GM19035 (cell line): Measurements from ENCODE around the gene EPM2AIP1.
"Not testable (repeated sequence)": the region's sequence is repeated elsewhere in the genome, so short reads cannot be mapped to it uniquely, and the experiment has no call there.

Experiments
- ATAC-seq: cut with Tn5 transposase; IDR thresholded peaks from one replicate; pipeline ENCODE4 v1.9.1; 2021; ENCODE audit not compliant: unreplicated experiment

EPM2AIP1 gene

DNA sequence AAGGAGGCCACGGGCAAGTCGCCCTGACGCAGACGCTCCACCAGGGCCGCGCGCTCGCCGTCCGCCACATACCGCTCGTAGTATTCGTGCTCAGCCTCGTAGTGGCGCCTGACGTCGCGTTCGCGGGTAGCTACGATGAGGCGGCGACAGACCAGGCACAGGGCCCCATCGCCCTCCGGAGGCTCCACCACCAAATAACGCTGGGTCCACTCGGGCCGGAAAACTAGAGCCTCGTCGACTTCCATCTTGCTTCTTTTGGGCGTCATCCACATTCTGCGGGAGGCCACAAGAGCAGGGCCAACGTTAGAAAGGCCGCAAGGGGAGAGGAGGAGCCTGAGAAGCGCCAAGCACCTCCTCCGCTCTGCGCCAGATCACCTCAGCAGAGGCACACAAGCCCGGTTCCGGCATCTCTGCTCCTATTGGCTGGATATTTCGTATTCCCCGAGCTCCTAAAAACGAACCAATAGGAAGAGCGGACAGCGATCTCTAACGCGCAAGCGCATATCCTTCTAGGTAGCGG lies at the start of gene EPM2AIP1:
TSS of gene EPM2AIP1 (minus strand) at position 326 of the 520 bp plus-strand sequence. CDS start at position 272, 54 bp downstream.
- peak; percentile 83 for ATAC-seq

DNA sequence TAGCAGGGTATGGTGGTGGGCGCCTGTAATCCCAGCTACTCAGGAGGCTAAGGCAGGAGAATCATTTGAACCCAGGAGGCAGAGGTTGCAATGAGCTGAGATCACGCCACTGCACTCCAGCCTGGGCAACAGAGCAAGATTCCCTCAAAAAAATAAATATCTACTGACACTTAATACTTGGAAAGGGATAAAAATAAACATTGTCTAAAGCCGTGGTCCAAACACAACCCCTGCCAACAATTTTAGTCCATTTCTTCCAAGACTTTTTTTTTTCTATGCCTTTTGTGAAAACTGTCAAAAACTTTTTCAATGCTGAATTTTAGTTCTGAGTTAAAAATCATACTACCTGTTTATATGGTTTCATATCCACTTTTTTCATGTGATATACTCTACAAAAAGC lies 49.8 kb upstream of the EPM2AIP1 start:
- not testable (repeated sequence) for ATAC-seq

DNA sequence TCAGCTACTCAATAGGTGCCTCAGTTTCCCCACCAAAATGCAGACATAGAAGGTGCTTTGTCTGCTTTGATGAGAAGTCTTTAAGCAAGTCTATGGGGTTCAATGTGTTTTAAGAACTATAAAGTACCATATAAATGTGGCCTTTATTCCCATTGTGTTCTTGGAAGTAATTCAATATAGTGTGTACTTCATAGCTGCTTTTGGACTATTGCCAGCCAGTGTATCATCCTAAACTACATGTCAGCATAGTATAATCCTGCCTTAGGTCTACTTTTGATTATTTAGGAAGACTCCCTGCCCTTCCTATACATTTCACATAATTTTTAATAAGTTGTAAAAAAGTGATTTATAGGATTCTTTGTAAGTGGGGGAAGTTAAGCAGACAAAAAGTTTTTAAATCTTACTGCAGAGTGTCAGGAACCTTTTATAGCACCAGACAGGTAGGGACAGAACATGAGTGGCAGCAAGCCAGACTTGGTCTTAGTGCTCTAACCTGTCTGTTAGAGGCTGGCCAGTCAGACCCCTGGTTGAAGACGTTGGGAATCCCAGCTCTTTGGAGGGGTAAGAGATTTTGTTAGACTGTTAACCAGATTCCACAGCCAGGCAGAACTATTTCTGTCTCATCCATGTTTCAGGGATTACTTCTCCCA lies 48.7 kb upstream of the EPM2AIP1 start:
- ATAC-seq: no peak

DNA sequence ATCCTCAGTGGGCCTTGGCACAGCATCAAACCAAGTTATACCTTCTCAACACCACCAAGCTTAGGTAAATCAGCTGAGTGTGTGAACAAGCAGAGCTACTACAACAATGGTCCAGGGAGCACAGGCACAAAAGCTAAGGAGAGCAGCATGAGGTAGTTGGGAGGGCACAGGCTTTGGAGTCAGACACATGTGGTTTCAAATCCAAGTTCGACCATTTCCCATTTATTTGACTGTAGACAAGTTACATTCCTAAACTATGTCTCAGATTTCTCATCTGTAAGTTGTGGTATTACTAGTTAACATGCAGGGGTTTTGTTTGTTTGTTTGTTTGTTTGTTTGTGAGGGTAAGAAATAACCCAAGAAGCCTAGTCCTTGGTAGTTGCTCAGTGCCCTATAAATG lies 47.3 kb upstream of the EPM2AIP1 start:
- ATAC-seq: no peak

DNA sequence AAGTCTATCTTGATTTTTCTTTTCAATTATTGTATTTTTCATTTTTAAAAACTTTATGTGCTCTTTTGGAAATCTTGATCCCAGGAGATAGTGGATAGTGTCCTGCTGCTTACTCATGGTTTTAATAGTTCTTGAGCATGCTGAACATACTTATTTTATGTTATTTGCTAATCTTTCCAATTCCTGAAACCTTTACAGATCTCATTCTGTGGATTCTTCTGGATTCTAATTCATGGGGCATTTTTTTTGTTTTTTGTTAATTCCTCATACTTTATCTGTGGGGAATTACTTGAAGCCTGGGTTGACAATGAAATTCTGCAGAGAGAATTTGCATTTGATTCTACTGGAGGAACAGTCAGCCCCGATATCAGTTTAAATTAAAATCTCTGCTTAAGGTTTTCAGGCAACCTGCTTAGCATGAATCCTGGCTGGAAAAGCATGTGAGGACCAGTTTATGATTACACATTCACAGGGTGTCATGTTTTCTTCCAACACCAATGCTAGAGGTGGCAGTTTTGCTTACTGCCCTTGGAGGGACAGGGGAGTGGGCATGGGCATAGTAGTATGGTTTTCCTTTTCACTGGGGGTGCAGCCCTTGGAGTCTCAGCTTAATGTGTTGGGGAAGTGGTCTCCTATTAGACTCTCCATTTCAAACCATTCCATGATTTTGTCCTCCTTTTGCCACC lies 46.4 kb upstream of the EPM2AIP1 start:
- ATAC-seq: no peak

DNA sequence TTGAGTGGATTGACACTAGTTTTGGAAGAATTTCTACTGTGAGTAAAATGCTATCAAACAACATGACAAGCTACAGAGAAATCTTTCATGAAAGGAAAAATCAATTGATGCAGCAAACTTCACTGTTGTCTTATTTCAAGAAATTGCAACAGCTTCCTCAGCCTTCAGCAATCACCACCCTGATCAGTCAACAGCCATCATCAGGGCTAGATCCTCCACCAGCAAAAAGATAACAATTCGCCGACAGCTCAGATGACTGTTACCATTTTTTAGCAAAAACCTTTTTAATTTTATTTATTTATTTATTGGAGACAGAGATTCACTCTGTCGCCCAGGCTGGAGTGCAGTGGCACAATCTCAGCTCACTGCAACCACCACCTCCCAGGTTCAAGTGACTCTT lies 44.4 kb upstream of the EPM2AIP1 start:
- no peak for ATAC-seq

DNA sequence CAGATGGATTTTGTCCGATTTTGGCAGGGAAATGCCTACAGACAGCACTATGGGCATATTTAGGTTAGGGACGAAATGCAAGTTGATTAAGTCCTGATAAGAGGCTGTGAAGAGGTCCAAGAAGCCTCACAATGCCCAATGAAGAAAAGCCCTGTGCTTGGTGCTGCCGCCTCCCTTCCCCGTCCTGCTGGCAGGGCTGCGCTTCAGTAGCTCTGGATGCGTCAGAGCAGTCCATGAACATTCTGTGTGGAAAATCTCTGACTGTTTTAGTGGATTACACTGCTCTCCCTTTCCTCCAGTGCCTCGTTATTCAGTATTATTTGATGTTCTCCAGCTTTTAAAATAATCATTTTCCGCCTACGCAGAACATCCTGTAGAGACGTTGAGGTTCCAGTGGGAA lies 40.0 kb upstream of the EPM2AIP1 start:
- ATAC-seq: no peak

DNA sequence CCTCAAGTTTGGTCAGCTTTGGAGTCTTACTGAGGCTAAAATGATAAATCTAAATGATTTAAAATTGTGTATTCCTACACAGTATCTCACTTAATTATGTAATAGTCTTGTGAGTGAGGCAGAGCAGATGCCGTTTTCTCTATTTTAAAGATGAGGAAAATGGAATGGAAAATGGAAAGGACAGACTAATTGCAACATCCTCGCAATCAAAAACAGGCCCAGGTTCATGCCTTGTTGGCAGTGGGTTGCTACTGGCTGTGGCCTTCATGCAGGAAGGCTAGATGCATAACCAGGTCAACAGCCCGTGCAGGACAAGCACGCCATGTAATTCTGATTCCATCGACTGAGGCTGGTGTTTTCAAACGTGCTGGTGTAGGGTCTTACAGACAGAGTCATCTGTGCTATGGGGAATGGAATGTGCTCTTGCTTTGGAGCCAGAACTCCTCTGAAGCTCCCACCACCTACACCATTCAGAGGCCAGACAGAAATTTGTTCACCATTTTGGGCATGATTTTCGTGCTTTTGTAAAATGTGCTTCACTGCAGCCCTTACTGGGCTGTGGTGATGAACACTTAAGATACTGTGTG lies 38.3 kb upstream of the EPM2AIP1 start:
- no peak for ATAC-seq

DNA sequence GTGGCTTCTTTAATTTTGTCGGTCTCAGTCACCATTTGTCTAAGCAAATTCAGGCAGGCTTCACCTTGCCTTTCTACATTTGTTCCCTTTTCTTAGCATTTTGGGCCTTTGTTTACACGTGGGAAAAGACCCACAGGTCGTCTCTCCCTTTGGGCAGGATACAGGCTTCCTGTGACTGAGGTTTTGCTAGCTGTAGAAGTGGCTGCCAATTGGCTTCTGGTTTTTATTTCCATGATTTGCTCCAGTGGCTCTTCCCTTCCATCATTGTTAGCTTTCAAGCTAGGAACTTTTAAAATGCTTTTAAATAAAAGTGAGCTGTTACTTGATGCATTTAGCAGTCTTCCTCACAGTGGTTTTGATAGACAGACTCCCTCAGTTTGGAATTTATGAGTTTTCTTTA lies 37.7 kb upstream of the EPM2AIP1 start:
- no peak for ATAC-seq

DNA sequence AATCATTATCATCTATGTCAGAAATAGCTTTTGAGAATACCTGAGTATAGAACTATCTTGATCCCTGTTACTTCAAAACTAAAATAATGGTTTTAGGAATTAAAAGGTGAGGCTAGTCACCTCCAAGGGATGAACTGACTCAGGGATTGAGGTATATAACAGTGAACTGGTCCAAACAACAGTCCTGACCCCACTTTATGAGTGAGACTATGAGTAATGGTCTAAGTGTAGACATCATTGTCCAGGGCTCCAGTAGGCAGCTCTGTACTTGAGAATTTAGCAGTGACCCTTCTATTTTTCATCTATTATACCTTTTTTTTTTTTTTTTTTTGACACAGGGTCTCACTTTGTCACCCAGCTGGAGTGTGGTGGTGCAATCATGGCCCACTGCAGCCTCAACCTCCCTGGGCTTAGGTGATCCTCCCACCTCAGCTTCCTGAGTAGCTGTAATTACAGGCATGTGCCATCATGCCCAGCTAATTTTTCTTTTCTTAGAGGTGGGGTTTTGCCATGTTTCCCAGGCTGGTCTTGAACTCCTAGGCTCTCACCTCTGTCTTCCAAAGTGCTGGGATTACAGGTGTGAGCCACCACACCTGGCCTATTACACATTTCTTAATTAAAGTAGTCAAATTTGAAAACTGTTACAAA lies 36.7 kb upstream of the EPM2AIP1 start:
- no peak for ATAC-seq

DNA sequence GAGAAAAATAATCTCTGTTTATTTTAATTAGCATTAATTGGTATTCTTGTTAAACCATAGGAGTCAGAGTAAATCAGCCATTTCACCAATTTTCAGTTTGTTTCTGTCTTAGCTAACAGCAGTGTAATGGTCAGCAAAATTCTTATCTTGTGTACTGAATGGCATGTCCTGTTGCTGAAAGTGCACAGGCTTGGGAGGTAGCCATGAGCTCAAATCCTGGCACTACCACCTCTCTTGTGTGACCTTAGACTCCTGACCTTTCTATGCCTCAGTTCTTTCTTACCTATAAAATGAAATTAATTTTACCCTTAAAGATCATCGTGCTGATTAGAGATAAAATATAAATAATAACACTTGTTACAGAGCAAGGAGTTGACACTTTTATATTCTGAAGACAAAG lies 36.2 kb upstream of the EPM2AIP1 start:
- ATAC-seq: no peak

DNA sequence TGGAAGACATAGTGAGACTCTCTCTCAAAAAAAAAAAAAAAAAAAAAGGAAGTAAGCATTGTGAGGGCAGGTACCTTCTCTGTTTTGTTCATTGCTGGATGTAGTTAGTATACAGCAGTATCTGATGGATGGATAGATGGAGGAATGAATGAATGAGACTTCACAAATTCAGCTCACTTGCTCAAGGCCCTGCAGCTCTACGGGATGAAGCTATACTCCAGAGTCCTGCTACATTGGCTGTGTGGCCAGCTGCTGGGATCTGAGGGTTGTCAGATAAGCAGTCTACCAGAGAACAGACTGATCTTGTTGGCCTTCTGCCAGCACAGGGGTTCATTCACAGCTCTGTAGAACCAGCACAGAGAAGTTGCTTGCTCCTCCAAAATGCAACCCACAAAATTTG lies 35.4 kb upstream of the EPM2AIP1 start:
- no peak for ATAC-seq

DNA sequence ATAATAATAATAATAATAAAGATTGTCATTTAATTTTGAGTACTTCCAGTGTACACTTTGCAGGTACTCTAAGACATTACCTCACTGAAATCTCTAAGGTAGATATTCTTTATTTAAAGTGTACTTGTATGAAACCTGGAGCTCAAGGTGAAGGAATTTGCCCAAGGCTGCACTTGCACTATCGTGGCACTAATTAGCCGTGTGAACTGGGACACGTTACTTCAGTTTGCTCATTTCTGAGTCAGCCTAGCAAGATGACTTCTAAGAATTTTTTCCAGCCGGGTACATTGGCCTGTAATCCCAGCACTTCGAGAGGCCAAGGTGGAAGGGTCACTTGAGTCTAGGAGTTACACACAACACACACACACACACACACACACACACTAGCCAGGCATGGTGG lies 33.9 kb upstream of the EPM2AIP1 start:
- no peak for ATAC-seq

DNA sequence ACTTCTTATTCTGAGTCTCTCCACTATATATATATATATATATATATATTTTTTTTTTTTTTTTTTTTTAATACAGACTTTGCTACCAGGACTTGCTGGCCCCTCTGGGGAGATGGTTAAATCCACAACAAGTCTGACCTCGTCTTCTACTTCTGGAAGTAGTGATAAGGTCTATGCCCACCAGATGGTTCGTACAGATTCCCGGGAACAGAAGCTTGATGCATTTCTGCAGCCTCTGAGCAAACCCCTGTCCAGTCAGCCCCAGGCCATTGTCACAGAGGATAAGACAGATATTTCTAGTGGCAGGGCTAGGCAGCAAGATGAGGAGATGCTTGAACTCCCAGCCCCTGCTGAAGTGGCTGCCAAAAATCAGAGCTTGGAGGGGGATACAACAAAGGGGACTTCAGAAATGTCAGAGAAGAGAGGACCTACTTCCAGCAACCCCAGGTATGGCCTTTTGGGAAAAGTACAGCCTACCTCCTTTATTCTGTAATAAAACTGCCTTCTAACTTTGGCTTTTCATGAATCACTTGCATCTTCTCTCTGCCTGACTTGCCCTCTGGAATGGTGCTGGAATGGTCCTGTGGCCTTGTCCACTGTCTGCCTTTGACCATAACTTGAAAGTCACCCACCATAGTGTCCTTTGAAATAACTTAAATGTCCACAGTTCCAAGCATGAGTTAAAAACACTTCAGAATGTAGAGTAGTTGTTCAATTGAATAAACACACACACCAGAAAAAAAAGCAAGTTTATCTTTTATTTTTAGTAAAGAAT lies 32.8 kb upstream of the EPM2AIP1 start:
- ATAC-seq: no peak

DNA sequence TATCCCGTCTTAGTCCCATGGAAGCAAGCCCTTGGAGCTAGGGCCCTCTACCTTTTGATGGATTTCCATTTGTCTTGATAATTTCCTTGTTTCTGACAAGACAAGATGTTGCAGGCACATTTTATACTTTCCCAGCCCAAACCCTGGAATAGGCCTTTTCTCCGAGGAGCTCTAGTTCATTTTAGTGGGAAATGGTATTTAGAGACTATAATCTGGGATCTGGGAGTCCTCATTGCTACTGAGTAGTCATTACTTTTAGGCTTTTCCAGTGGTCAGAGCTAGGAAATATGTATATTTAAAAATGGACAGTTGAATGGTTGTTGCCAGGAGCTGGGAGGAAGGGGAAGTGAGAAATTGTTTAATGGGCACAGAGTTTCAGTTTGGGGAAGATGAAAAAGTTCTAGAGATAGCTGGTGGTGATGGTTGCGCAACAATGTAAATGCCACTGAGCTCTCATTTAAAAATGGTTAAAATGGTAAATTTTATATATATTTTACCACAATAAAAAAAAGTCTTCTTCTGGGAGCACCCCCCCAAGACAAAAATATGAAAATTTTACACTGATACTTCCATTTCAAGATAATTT lies 32.0 kb upstream of the EPM2AIP1 start:
- no peak for ATAC-seq

DNA sequence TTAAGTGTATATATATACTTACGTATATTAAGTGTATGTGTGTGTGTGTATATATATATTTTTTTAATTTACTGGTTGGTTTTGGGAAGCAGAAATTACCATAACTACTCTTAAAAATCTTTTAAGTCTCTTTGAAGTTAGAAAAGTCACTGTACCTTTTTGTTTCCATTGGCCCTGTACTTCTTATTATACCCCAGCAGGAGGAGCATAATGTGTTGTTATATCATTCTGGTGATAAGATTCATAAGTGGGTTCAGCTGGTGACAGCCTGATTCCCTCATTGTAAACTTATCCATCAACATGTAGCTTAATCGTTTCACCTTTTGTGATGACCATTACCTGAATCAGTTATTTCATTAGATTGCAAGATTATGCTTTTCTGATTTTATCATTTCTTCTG lies 31.2 kb upstream of the EPM2AIP1 start:
- no peak for ATAC-seq

DNA sequence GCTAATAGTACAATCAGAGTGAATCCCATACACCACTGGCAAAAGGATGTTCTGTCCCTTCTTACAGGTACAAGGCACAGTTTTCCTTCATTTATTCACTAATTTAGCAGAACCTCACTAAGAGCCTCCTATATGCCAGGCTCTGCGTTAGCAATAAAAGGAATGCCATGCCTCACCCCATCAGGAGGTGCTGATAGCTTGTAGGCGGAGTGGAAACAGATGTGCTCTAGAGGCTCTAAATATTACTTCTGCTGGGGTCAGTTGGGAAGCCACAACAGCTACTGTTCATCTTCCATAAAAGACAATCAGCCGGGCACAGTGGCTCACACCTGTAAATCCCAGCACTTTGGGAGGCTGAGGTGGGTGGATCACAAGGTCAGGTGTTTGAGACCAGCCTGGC lies 24.8 kb upstream of the EPM2AIP1 start:
- ATAC-seq: no peak

DNA sequence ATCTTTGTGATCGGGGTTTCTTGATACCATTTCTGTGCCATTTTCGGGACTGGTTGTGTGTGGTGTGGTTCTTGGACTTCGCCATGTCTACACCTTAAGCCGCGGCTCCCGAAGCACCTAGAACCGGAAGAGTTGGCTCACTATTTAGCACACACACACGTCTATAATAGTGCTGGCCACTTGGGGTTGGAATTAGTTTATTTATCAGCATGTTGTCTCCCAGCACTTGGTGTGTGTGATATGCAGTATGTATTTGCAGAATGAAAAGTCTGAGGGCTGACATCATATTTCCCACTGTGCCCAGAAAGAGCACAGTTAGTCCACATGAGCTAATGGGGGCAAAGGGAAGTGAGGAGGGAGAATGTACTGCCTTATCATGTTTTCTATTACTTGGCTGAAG lies 24.0 kb upstream of the EPM2AIP1 start:
- ATAC-seq: no peak

DNA sequence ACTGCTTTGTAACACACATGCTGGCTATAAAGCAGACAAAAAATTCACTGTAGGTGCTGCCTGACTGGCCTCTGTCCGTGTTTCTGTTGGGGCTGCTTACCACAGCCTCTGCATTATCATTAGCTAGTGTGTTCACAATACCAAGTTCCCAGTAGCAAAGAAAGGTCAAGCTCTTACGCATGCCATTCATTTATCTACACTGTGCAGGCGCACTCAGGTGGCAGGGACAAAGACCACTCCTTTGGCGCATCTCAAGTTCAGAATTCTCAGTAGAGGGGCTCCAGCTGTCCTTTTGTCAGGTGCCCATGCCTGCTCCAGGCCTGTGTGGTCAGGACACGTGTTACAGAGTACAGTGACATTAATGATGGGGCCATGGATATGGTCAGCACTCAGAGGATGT lies 22.7 kb upstream of the EPM2AIP1 start:
- ATAC-seq: no peak

DNA sequence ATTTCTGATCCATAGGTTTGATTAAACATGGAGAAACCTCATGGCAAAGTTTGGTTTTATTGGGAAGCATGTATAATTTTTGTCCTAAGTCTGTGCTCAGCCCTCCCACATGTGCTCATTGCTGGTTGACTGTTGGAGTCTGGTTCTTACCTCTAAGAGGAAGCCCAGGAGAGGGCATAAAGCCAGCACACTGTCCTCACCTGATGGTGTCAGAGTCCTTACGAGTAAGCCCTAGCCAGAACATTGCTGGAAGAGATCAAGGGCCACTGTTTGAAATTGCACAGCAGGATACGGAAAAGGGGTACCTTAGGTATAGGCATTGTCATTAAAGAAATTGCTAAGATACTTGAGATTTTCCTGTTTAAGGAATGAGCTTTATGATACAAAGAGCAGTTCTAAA lies 21.7 kb upstream of the EPM2AIP1 start:
- ATAC-seq: no peak
